Neural crest cell (in vitro differentiated cells): ENCODE results near the gene ZBTB45. TPM values are rescaled to one million over a fixed set of nuclear protein-coding genes. Genes with fewer than 3 reads are reported as not detected.
A peak's percentile ranks its signal among the peaks of the same experiment; 100 is the strongest.

ENCODE experiments used
- DNase-seq: peaks from one replicate; pipeline ENCODE4 v3.0.0; 2021; ENCODE audit warnings: low read depth, mixed read lengths, low spot score
- H3K27ac Mint-ChIP-seq: one replicate; pipeline ENCODE4 v1.8.0; 2021; ENCODE audit warnings: mild to moderate bottlenecking, mixed read lengths; ENCODE audit not compliant: unreplicated experiment
- H3K27me3 Mint-ChIP-seq: 2 replicates; pipeline ENCODE4 v1.8.0; 2021; ENCODE audit warnings: low read depth, mild to moderate bottlenecking, mixed read lengths
- H3K36me3 Mint-ChIP-seq: 2 replicates; pipeline ENCODE4 v1.8.0; 2021; ENCODE audit warnings: low read depth, mild to moderate bottlenecking, mixed read lengths
- H3K4me1 Mint-ChIP-seq: 2 replicates; pipeline ENCODE4 v1.8.0; 2021; ENCODE audit warnings: mixed read lengths
- H3K4me3 Mint-ChIP-seq: one replicate; pipeline ENCODE4 v1.8.0; 2021; ENCODE audit warnings: mild to moderate bottlenecking, mixed read lengths
- H3K9me3 Mint-ChIP-seq: 2 replicates; pipeline ENCODE4 v1.8.0; 2021; ENCODE audit warnings: mixed read lengths
- total RNA-seq: library from RNA; stranded (reverse); gene quantifications from 2 replicates; pipeline ENCODE4 v1.2.1, GENCODE V29; 2021
- TF ChIP-seq, protein P1 (sequence below): fragments of 200-600 bp; sonication (generic); conservative IDR thresholded peaks from 2 replicates; pipeline ENCODE4 v1.5.0; 2021; ENCODE audit warnings: antibody characterized with exemption, mild to moderate bottlenecking

The ZBTB45 gene
- total RNA-seq, 1 donor from 2014 or later, result 27.3 TPM

DNA sequence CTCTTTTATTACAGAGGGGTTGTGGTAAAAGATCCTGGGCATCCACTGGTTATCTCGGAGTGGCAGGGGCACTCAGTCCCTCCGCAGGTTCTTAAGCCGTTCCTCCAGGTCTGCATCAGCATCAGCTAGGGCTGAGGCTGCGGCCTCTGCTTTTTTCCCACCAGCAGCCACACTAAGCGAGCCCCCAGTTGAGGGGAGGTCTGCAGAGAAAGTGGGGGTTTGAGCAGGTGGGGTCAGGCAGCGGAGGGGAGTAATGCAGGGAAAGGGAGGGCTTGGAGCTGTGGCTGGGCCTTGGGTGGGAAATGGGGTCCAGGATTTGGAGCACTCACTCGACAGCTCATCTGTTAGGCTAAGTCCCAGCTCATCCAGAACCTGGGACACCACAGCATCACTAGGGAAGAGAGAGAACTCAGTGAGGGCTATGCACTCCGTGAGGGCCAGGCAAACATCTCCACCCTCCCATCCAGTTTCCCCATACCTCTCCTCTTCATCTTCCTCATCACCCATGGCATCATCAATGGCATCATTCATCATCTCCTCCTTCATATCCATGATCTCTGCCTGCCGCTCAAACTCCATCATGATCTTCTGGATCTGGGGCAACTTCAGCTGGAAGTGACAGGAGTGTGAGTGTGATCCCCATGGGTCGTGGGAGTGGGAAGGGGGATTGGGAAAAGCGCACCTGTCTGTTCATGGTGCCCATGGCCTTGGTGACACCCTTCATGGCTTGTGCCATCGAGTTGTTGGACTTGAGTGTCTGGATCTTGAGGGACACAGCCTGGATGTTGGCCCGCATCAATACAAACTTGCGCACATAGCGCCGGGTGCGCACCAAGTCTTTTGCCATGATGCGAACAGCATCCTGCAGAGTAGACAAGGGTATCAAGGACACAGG, 32.2 kb upstream of the ZBTB45 start:
- Mint-ChIP-seq H3K27ac (no peak overlapping the region), H3K4me1 (peaks cover 53% of the 10 kb centered on the region), H3K36me3 (peaks cover 45% of the 10 kb centered on the region), H3K27me3 (peaks cover 27% of the 10 kb centered on the region), H3K4me3 (peak overlapping the region; percentile 77), H3K9me3 (no peaks in the 10 kb centered on the region)
- TF ChIP-seq, protein P1, sequence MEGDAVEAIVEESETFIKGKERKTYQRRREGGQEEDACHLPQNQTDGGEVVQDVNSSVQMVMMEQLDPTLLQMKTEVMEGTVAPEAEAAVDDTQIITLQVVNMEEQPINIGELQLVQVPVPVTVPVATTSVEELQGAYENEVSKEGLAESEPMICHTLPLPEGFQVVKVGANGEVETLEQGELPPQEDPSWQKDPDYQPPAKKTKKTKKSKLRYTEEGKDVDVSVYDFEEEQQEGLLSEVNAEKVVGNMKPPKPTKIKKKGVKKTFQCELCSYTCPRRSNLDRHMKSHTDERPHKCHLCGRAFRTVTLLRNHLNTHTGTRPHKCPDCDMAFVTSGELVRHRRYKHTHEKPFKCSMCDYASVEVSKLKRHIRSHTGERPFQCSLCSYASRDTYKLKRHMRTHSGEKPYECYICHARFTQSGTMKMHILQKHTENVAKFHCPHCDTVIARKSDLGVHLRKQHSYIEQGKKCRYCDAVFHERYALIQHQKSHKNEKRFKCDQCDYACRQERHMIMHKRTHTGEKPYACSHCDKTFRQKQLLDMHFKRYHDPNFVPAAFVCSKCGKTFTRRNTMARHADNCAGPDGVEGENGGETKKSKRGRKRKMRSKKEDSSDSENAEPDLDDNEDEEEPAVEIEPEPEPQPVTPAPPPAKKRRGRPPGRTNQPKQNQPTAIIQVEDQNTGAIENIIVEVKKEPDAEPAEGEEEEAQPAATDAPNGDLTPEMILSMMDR, result no peak
- no peak for DNase-seq

DNA sequence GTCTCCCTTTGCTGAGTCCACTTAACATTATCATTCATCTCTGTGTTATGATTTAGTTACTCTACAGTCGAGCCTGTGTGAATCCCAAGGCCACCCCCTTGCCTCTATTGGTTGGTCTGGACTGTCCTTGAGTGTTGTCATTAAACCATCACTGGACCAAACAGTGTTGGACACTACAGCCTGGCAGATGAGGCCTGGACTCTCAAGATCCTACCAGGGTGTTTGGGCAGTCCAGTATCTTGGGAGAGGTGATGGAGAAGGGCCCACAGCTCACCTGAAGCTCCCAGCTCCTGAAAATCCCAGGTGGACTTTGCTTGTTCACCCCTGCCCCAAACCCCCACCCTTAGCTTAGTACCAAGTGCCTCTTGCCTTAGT, 31.5 kb upstream of the ZBTB45 start:
- no peak for DNase-seq
- H3K4me1 Mint-ChIP-seq, result peaks cover 53% of the 10 kb centered on the region
- H3K27ac Mint-ChIP-seq, result no peak overlapping the region
- H3K4me3 Mint-ChIP-seq, result peak overlapping the region; percentile 77
- H3K36me3 Mint-ChIP-seq, result peaks cover 47% of the 10 kb centered on the region
- TF ChIP-seq, protein P1, result no peak
- peaks cover 33% of the 10 kb centered on the region for H3K27me3 Mint-ChIP-seq
- no peaks in the 10 kb centered on the region for H3K9me3 Mint-ChIP-seq

DNA sequence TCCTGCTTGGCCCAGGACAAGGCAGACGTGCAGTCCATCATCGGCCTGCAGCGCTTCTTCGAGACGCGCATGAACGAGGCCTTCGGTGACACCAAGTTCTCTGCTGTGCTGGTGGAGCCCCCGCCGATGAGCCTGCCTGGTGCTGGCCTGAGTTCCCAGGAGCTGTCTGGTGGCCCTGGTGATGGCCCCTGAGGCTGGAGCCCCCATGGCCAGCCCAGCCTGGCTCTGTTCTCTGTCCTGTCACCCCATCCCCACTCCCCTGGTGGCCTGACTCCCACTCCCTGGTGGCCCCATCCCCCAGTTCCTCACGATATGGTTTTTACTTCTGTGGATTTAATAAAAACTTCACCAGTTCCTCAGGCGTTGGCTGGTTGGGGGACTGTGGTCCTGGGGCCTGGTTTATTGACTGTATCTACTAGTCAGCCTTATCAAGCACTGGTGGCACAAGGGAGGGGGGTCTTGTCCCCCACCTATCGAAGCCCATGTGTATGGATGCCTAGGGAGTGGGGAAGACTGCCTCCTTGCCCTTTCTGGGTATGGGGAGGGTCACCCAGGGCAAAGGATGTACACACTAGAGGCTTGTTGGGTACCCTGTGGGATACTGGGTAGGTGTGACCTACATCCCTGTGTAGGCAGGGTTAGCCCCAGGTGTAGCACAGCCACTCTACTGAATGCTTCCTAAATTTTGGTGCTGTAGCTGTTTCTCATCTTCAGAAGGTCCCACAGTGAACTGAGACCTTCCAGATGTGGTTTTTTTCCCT, 30.9 kb upstream of the ZBTB45 start:
- H3K36me3 Mint-ChIP-seq, result peaks cover 53% of the 10 kb centered on the region
- no peak overlapping the region for H3K27ac Mint-ChIP-seq
- peaks cover 39% of the 10 kb centered on the region for H3K27me3 Mint-ChIP-seq
- H3K4me3 Mint-ChIP-seq, result peak overlapping the region; percentile 77
- TF ChIP-seq, protein P1, result no peak
- peaks cover 58% of the 10 kb centered on the region for H3K4me1 Mint-ChIP-seq
- H3K9me3 Mint-ChIP-seq, result no peaks in the 10 kb centered on the region
- DNase-seq, result no peak

DNA sequence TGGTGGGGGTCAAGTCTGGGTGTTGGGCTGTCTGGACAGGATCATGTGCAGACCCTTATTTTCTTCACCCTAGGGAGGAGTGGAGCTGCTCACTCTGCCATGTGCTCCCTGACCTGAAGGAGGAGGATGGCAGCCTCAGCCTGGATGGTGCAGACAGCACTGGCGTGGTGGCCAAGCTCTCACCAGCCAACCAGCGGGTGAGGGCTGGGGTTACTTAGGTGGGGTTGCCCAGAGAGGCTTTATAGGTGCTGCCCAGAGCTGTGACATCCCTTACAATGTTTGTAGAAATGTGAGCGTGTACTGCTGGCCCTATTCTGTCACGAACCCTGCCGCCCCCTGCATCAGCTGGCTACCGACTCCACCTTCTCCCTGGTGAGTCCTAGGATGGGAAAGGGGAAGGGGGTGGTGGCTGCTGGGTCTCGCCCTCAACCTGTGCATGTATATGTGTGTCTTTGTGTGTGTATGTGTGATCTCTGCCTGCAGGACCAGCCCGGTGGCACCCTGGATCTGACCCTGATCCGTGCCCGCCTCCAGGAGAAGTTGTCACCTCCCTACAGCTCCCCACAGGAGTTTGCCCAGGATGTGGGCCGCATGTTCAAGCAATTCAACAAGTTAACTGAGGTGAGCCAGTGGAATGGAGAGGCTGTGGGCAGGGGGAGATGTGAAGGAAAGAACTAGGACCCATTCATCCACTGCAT, 30.2 kb upstream of the ZBTB45 start:
- Mint-ChIP-seq H3K27ac (no peak overlapping the region), H3K4me1 (peaks cover 53% of the 10 kb centered on the region), H3K4me3 (peak overlapping the region; percentile 74), H3K9me3 (no peaks in the 10 kb centered on the region), H3K36me3 (peaks cover 48% of the 10 kb centered on the region), H3K27me3 (peaks cover 32% of the 10 kb centered on the region)
- no peak for DNase-seq
- TF ChIP-seq, protein P1, result no peak

DNA sequence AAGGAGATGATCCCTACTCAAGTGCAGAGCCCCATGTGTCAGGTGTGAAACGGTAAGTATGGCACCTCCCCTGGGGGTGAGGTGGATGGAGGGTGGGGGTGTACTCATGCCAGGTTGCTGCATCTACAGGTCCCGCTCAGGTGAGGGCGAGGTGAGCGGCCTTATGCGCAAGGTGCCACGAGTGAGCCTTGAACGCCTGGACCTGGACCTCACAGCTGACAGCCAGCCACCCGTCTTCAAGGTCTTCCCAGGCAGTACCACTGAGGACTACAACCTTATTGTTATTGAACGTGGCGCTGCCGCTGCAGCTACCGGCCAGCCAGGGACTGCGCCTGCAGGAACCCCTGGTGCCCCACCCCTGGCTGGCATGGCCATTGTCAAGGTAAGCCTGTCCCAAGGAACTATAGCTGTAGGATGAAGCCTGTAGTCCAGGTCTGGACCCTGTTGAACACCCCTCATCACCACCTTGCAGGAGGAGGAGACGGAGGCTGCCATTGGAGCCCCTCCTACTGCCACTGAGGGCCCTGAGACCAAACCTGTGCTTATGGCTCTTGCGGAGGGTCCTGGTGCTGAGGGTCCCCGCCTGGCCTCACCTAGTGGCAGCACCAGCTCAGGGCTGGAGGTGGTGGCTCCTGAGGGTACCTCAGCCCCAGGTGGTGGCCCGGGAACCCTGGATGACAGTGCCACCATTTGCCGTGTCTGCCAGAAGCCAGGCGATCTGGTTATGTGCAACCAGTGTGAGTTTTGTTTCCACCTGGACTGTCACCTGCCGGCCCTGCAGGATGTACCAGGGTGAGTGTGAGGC, 29.5 kb upstream of the ZBTB45 start:
- H3K36me3 Mint-ChIP-seq, result peaks cover 44% of the 10 kb centered on the region
- peaks cover 46% of the 10 kb centered on the region for H3K4me1 Mint-ChIP-seq
- peak overlapping the region; percentile 74 for H3K4me3 Mint-ChIP-seq
- H3K9me3 Mint-ChIP-seq, result no peaks in the 10 kb centered on the region
- TF ChIP-seq, protein P1, result no peak
- no peak for DNase-seq
- peaks cover 26% of the 10 kb centered on the region for H3K27me3 Mint-ChIP-seq
- no peak overlapping the region for H3K27ac Mint-ChIP-seq
